Astrocyte (in vitro differentiated cells and primary cell): ENCODE data around the gene DRGX. TPM values are rescaled to one million over a fixed set of nuclear protein-coding genes. Genes with fewer than 3 reads are reported as not detected.

Experiments used
- DNase-seq: peaks from one replicate; pipeline ENCODE4 v3.0.0-alpha.2; 2010; ENCODE audit warnings: low read depth
- FAIRE-seq: peaks from 2 replicates; lab custom pipeline; 2011; peaks lifted over from hg19 to GRCh38; lab: Jason Lieb, UNC
- H2AFZ ChIP-seq: 2 replicates; pipeline ENCODE4 v1.6.0; 2012; ENCODE audit warnings: low read depth, low read length, inconsistent platforms
- H3K27ac ChIP-seq: 2 replicates; pipeline ENCODE4 v1.5.1; 2011; ENCODE audit warnings: low read depth, low read length, inconsistent platforms
- H3K27me3 ChIP-seq: 2 replicates; pipeline ENCODE4 v1.6.0; 2011; ENCODE audit warnings: low read length, inconsistent platforms; ENCODE audit not compliant: insufficient read depth
- H3K36me3 ChIP-seq: 2 replicates; pipeline ENCODE4 v1.5.1; 2011; ENCODE audit warnings: low read length, inconsistent platforms; ENCODE audit not compliant: insufficient read depth
- H3K4me1 ChIP-seq: 2 replicates; pipeline ENCODE4 v1.5.1; 2011; ENCODE audit warnings: low read length, inconsistent platforms; ENCODE audit not compliant: insufficient read depth
- H3K4me2 ChIP-seq: 2 replicates; pipeline ENCODE4 v1.6.0; 2012; ENCODE audit warnings: low read length, inconsistent platforms
- H3K4me3 ChIP-seq: 2 replicates; pipeline ENCODE4 v1.5.1; 2011; ENCODE audit warnings: low read depth, mild to moderate bottlenecking, low read length, inconsistent platforms; ENCODE audit not compliant: insufficient read depth
- H3K79me2 ChIP-seq: 2 replicates; pipeline ENCODE4 v1.6.0; 2012; ENCODE audit warnings: mild to moderate bottlenecking, low read length, inconsistent platforms; ENCODE audit not compliant: insufficient read depth
- H3K9ac ChIP-seq: 2 replicates; pipeline ENCODE4 v1.6.0; 2012; ENCODE audit warnings: mild to moderate bottlenecking, low read length, inconsistent platforms
- H3K9me3 ChIP-seq: 2 replicates; pipeline ENCODE4 v1.5.1; 2012; ENCODE audit warnings: low read depth, mild to moderate bottlenecking, low read length, inconsistent platforms; ENCODE audit not compliant: insufficient read depth
- H4K20me1 ChIP-seq: 2 replicates; pipeline ENCODE4 v1.6.0; 2012; ENCODE audit warnings: low read length, inconsistent platforms; ENCODE audit not compliant: insufficient read depth
- H3K27ac Mint-ChIP-seq: one replicate; pipeline ENCODE4 v1.8.0; 2021; ENCODE audit warnings: mild to moderate bottlenecking, mixed read lengths; ENCODE audit not compliant: unreplicated experiment
- H3K27me3 Mint-ChIP-seq: one replicate; pipeline ENCODE4 v1.8.0; 2021; ENCODE audit warnings: low read depth, mixed read lengths; ENCODE audit not compliant: unreplicated experiment
- H3K36me3 Mint-ChIP-seq: one replicate; pipeline ENCODE4 v1.8.0; 2021; ENCODE audit warnings: low read depth, mixed read lengths; ENCODE audit not compliant: unreplicated experiment
- H3K4me1 Mint-ChIP-seq: one replicate; pipeline ENCODE4 v1.8.0; 2021; ENCODE audit warnings: low read depth, mixed read lengths; ENCODE audit not compliant: unreplicated experiment
- H3K4me3 Mint-ChIP-seq: one replicate; pipeline ENCODE4 v1.8.0; 2021; ENCODE audit warnings: mild to moderate bottlenecking, moderate library complexity, mixed read lengths; ENCODE audit not compliant: unreplicated experiment
- H3K9me3 Mint-ChIP-seq: one replicate; pipeline ENCODE4 v1.8.0; 2021; ENCODE audit warnings: mild to moderate bottlenecking, mixed read lengths; ENCODE audit not compliant: unreplicated experiment
- EZH2 ChIP-seq: IDR thresholded peaks from 2 replicates; pipeline ENCODE4 v1.6.1; 2012; ENCODE audit warnings: mild to moderate bottlenecking, low read length, inconsistent platforms; ENCODE audit not compliant: insufficient read depth
- total RNA-seq: library from RNA; stranded (reverse); gene quantifications from 2 replicates; pipeline ENCODE4 v1.2.1, GENCODE V29; 2021
- TF ChIP-seq, protein P1 (sequence below): IDR thresholded peaks from 2 replicates; pipeline ENCODE4 v1.5.1; 2011; ENCODE audit warnings: low read depth, mild to moderate bottlenecking, inconsistent platforms, low read length, moderate library complexity; ENCODE audit not compliant: insufficient read depth

DRGX gene
- total RNA-seq, 1 donor from 2014 or later, result not detected

GRCh38 chr10:49409755-49410154 is 13.9 kb upstream of the DRGX start:
- Mint-ChIP-seq H3K9me3 (no peaks in the 10 kb centered on the region), H3K27me3 (peaks cover 55% of the 10 kb centered on the region), H3K4me1 (no peaks in the 10 kb centered on the region), H3K27ac (no peak overlapping the region), H3K36me3 (no peaks in the 10 kb centered on the region), H3K4me3 (no peak overlapping the region)
- Histone ChIP-seq H3K9me3 (no peaks in the 10 kb centered on the region), H2AFZ (no peak overlapping the region), H3K36me3 (no peaks in the 10 kb centered on the region), H3K4me1 (no peaks in the 10 kb centered on the region), H3K4me3 (no peak overlapping the region), H3K9ac (no peak overlapping the region), H4K20me1 (no peaks in the 10 kb centered on the region), H3K4me2 (no peak overlapping the region), H3K27ac (no peak overlapping the region), H3K27me3 (peaks cover 15% of the 10 kb centered on the region), H3K79me2 (no peaks in the 10 kb centered on the region)
- no peak for DNase-seq
- FAIRE-seq, result no peak
- TF ChIP-seq, protein P1, sequence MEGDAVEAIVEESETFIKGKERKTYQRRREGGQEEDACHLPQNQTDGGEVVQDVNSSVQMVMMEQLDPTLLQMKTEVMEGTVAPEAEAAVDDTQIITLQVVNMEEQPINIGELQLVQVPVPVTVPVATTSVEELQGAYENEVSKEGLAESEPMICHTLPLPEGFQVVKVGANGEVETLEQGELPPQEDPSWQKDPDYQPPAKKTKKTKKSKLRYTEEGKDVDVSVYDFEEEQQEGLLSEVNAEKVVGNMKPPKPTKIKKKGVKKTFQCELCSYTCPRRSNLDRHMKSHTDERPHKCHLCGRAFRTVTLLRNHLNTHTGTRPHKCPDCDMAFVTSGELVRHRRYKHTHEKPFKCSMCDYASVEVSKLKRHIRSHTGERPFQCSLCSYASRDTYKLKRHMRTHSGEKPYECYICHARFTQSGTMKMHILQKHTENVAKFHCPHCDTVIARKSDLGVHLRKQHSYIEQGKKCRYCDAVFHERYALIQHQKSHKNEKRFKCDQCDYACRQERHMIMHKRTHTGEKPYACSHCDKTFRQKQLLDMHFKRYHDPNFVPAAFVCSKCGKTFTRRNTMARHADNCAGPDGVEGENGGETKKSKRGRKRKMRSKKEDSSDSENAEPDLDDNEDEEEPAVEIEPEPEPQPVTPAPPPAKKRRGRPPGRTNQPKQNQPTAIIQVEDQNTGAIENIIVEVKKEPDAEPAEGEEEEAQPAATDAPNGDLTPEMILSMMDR, result no peak
- no peak for TF ChIP-seq EZH2

- H3K36me3 ChIP-seq, result no peaks in the 10 kb centered on the region
- no peak overlapping the region for H2AFZ ChIP-seq
- Mint-ChIP-seq H3K27me3 (peaks cover 59% of the 10 kb centered on the region), H3K9me3 (no peaks in the 10 kb centered on the region), H3K4me1 (no peaks in the 10 kb centered on the region), H3K27ac (no peak overlapping the region), H3K36me3 (no peaks in the 10 kb centered on the region), H3K4me3 (no peak overlapping the region)
- H4K20me1 ChIP-seq, result no peaks in the 10 kb centered on the region
- H3K4me1 ChIP-seq, result no peaks in the 10 kb centered on the region
- no peak for DNase-seq
- no peak for FAIRE-seq
- H3K79me2 ChIP-seq, result no peaks in the 10 kb centered on the region
- H3K27ac ChIP-seq, result no peak overlapping the region
- no peak overlapping the region for H3K4me3 ChIP-seq
- TF ChIP-seq, protein P1, result peak; percentile 21
- TF ChIP-seq EZH2, result no peak
- H3K9me3 ChIP-seq, result no peaks in the 10 kb centered on the region
- no peak overlapping the region for H3K9ac ChIP-seq
- H3K4me2 ChIP-seq, result no peak overlapping the region
- peaks cover 15% of the 10 kb centered on the region for H3K27me3 ChIP-seq
These were observed 12.8 kb upstream of the DRGX start for GRCh38 chr10:49408519-49409306.

GRCh38 chr10:49407552-49408137 is 11.8 kb upstream of the DRGX start:
- peak; percentile 29 for FAIRE-seq

More at GRCh38 chr10:49407552-49408137, 11.8 kb upstream of the DRGX start:
- Mint-ChIP-seq H3K36me3 (no peaks in the 10 kb centered on the region), H3K27me3 (peaks cover 69% of the 10 kb centered on the region), H3K4me3 (no peak overlapping the region), H3K4me1 (no peaks in the 10 kb centered on the region), H3K27ac (no peak overlapping the region), H3K9me3 (no peaks in the 10 kb centered on the region)
- H4K20me1 ChIP-seq, result no peaks in the 10 kb centered on the region
- H3K4me3 ChIP-seq, result no peak overlapping the region
- H3K27me3 ChIP-seq, result peaks cover 19% of the 10 kb centered on the region
- H3K4me1 ChIP-seq, result no peaks in the 10 kb centered on the region
- no peak for TF ChIP-seq EZH2
- TF ChIP-seq, protein P1, result peak; percentile 96
- H3K27ac ChIP-seq, result no peak overlapping the region
- no peak overlapping the region for H3K4me2 ChIP-seq
- no peak overlapping the region for H2AFZ ChIP-seq
- H3K36me3 ChIP-seq, result no peaks in the 10 kb centered on the region
- no peaks in the 10 kb centered on the region for H3K79me2 ChIP-seq
- no peaks in the 10 kb centered on the region for H3K9me3 ChIP-seq
- DNase-seq, result peak; percentile 35
- no peak overlapping the region for H3K9ac ChIP-seq
